Vagina (tissue), 2 donors: ENCODE measurements around the gene BRAP.

Experiments
- POLR2AphosphoS5 ChIP-seq, 2 donors: sonication (generic); formaldehyde crosslinking; IDR thresholded peaks; one replicate each; pipeline ENCODE4 v1.9.0; 2017; ENCODE audit warnings: antibody characterized with exemption in 2 of 2, mild to moderate bottlenecking in 2 of 2, low read depth in 1 of 2; ENCODE audit not compliant: insufficient read depth in 1 of 2
- TF ChIP-seq, protein P1 (sequence below), 3 experiments: fragments of 450-650 bp in 2 of 3; fragments of 200-600 bp in 1 of 3; sonication (generic) in 1 of 3; IDR thresholded peaks; one replicate each; pipeline ENCODE4 v1.5.1; 2017 to 2019; ENCODE audit warnings: antibody characterized with exemption in 3 of 3, mild to moderate bottlenecking in 2 of 3, moderate library complexity in 2 of 3

GRCh38 chr12:111693818-111694217, 8.1 kb upstream of the BRAP start:
- TF ChIP-seq, protein P1, sequence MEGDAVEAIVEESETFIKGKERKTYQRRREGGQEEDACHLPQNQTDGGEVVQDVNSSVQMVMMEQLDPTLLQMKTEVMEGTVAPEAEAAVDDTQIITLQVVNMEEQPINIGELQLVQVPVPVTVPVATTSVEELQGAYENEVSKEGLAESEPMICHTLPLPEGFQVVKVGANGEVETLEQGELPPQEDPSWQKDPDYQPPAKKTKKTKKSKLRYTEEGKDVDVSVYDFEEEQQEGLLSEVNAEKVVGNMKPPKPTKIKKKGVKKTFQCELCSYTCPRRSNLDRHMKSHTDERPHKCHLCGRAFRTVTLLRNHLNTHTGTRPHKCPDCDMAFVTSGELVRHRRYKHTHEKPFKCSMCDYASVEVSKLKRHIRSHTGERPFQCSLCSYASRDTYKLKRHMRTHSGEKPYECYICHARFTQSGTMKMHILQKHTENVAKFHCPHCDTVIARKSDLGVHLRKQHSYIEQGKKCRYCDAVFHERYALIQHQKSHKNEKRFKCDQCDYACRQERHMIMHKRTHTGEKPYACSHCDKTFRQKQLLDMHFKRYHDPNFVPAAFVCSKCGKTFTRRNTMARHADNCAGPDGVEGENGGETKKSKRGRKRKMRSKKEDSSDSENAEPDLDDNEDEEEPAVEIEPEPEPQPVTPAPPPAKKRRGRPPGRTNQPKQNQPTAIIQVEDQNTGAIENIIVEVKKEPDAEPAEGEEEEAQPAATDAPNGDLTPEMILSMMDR (IDR thresholded peaks at IDR 0.05): no peak
- TF ChIP-seq POLR2AphosphoS5 (IDR thresholded peaks at IDR 0.05; ENCODE audit: insufficient read depth in 1 of 2, low read depth in 1 of 2): no peak
